ENCODE data around the gene KANK4. TPM values are rescaled to one million over a fixed set of nuclear protein-coding genes. Genes with fewer than 3 reads are reported as not detected.

KANK4 gene
- polyA plus RNA-seq, 1 donor (not counting 4 experiments of a cell fraction or from before 2014, with no cell fraction given), result 0.92 TPM

DNA sequence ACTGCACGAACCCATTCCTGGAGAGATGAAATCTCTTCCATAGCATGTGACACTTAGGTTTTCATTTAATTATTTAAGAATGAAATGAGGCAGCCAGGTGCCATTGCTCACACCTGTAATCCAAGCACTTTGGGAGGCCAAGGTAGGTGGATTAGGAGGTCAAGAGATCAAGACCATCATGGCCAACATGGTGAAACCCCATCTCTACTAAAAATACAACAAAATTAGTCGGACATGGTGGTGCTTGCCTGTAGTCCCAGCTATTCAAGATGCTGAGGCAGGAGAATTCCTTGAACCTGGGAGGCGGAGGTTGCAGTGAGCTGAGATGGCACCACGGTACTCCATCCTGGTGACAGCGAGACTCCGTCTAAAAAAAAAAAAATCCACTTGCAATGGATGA is 106.8 kb downstream of the KANK4 start:
- Histone ChIP-seq H3K4me2 (ENCODE audit: control insufficient read depth, extremely low read depth, insufficient read depth, low read depth, low read length) (no peak overlapping the region), H3K9me3 (ENCODE audit: control insufficient read depth, low read depth, low read length) (peaks cover 3% of the 10 kb centered on the region), H3K9ac (ENCODE audit: control insufficient read depth, extremely low read depth, insufficient read depth, low read length) (no peak overlapping the region), H3K27ac (ENCODE audit: control insufficient read depth, insufficient read depth, low read length) (no peak overlapping the region), H3K79me2 (ENCODE audit: control insufficient read depth, insufficient read depth, low read length) (no peaks in the 10 kb centered on the region), H3K4me3 (ENCODE audit: control insufficient read depth in 2 of 3, extremely low read depth in 1 of 3, insufficient read depth in 2 of 3, low read depth in 1 of 3, low read length in 3 of 3) (no peak overlapping the region), H3K36me3 (ENCODE audit: control insufficient read depth in 2 of 2, extremely low read depth in 1 of 2, insufficient read depth in 2 of 2, low read length in 2 of 2) (no peaks in the 10 kb centered on the region), H4K20me1 (ENCODE audit: control insufficient read depth, extremely low read depth, insufficient read depth, low read length) (no peaks in the 10 kb centered on the region), H2AFZ (ENCODE audit: control insufficient read depth, low read length) (no peak overlapping the region), H3K4me1 (ENCODE audit: control insufficient read depth, extremely low read depth, insufficient read depth, low read length) (peaks cover 8% of the 10 kb centered on the region), H3K27me3 (ENCODE audit: control insufficient read depth, extremely low read depth, insufficient read depth, low read length) (no peaks in the 10 kb centered on the region), H3K9me1 (ENCODE audit: control insufficient read depth, extremely low read depth, insufficient read depth, low read length) (no peaks in the 10 kb centered on the region)
- FAIRE-seq (no peak), DNase-seq (ENCODE audit: low read depth, low spot score) (no peak)
- dilution Hi-C loops (cut with MboI; ENCODE audit: extremely low pct_ligation_motif_present, low sequenced_read_pairs), result no loop called here
- no peak for TF ChIP-seq EZH2 (IDR thresholded peaks at IDR 0.05; ENCODE audit: low read length)
- TF ChIP-seq, protein P1, sequence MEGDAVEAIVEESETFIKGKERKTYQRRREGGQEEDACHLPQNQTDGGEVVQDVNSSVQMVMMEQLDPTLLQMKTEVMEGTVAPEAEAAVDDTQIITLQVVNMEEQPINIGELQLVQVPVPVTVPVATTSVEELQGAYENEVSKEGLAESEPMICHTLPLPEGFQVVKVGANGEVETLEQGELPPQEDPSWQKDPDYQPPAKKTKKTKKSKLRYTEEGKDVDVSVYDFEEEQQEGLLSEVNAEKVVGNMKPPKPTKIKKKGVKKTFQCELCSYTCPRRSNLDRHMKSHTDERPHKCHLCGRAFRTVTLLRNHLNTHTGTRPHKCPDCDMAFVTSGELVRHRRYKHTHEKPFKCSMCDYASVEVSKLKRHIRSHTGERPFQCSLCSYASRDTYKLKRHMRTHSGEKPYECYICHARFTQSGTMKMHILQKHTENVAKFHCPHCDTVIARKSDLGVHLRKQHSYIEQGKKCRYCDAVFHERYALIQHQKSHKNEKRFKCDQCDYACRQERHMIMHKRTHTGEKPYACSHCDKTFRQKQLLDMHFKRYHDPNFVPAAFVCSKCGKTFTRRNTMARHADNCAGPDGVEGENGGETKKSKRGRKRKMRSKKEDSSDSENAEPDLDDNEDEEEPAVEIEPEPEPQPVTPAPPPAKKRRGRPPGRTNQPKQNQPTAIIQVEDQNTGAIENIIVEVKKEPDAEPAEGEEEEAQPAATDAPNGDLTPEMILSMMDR (optimal IDR thresholded peaks at IDR 0.05 in 1 of 3, IDR thresholded peaks at IDR 0.05 in 1 of 3, conservative IDR thresholded peaks at IDR 0.05 in 1 of 3; ENCODE audit: extremely low read depth in 1 of 3, insufficient read depth in 2 of 3, low read length in 3 of 3), result no peak

DNA sequence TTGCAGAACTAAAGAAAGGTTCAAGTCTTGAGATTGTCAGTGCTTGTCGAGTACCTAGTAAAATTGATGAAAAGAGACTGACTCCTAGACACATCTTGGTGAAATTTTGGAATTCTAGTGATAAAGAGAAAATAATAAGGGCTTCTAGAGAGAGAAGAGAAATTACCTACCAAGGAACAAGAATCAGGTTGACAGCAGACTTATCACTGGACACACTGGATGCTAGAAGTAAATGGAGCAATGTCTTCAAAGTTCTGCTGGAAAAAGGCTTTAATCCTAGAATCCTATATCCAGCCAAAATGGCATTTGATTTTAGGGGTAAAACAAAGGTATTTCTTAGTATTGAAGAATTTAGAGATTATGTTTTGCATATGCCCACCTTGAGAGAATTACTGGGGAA is 108.3 kb downstream of the KANK4 start:
- Histone ChIP-seq H4K20me1 (ENCODE audit: control insufficient read depth, extremely low read depth, insufficient read depth, low read length) (no peaks in the 10 kb centered on the region), H3K9me3 (ENCODE audit: control insufficient read depth, low read depth, low read length) (peaks cover 3% of the 10 kb centered on the region), H3K27ac (ENCODE audit: control insufficient read depth, insufficient read depth, low read length) (no peak overlapping the region), H2AFZ (ENCODE audit: control insufficient read depth, low read length) (no peak overlapping the region), H3K79me2 (ENCODE audit: control insufficient read depth, insufficient read depth, low read length) (no peaks in the 10 kb centered on the region), H3K9ac (ENCODE audit: control insufficient read depth, extremely low read depth, insufficient read depth, low read length) (no peak overlapping the region), H3K27me3 (ENCODE audit: control insufficient read depth, extremely low read depth, insufficient read depth, low read length) (no peaks in the 10 kb centered on the region), H3K4me1 (ENCODE audit: control insufficient read depth, extremely low read depth, insufficient read depth, low read length) (peaks cover 8% of the 10 kb centered on the region), H3K4me2 (ENCODE audit: control insufficient read depth, extremely low read depth, insufficient read depth, low read depth, low read length) (no peak overlapping the region), H3K36me3 (ENCODE audit: control insufficient read depth in 2 of 2, extremely low read depth in 1 of 2, insufficient read depth in 2 of 2, low read length in 2 of 2) (no peaks in the 10 kb centered on the region), H3K4me3 (ENCODE audit: control insufficient read depth in 2 of 3, extremely low read depth in 1 of 3, insufficient read depth in 2 of 3, low read depth in 1 of 3, low read length in 3 of 3) (no peak overlapping the region), H3K9me1 (ENCODE audit: control insufficient read depth, extremely low read depth, insufficient read depth, low read length) (no peaks in the 10 kb centered on the region)
- TF ChIP-seq, protein P1 (optimal IDR thresholded peaks at IDR 0.05 in 1 of 3, IDR thresholded peaks at IDR 0.05 in 1 of 3, conservative IDR thresholded peaks at IDR 0.05 in 1 of 3; ENCODE audit: extremely low read depth in 1 of 3, insufficient read depth in 2 of 3, low read length in 3 of 3), result no peak
- TF ChIP-seq EZH2 (IDR thresholded peaks at IDR 0.05; ENCODE audit: low read length), result no peak
- no peak for DNase-seq (ENCODE audit: low read depth, low spot score)
- peak; percentile 44 for FAIRE-seq
- dilution Hi-C loops (cut with MboI; ENCODE audit: extremely low pct_ligation_motif_present, low sequenced_read_pairs), result no loop called here

Data from keratinocyte (primary cell).